GM12865 (cell line): ENCODE results near the gene PPARG.

Source experiments
- DNase-seq: peaks from one replicate; pipeline ENCODE4 v3.0.0; 2010; ENCODE audit warnings: low read depth
- H3K4me3 ChIP-seq: 2 replicates; pipeline ENCODE4 v1.5.1; 2011; ENCODE audit warnings: mild to moderate bottlenecking, low read depth, low read length, control low read depth
- CTCF ChIP-seq: IDR thresholded peaks from 2 replicates; pipeline ENCODE4 v1.5.1; 2011; ENCODE audit warnings: low read length, control low read depth, low read depth, inconsistent platforms; ENCODE audit not compliant: insufficient read depth; ENCODE audit errors: missing control alignments

PPARG gene

GRCh38 chr3:12370758-12371157, 81.9 kb downstream of the PPARG start:
- no peak for TF ChIP-seq CTCF
- H3K4me3 ChIP-seq, result no peak overlapping the region
- DNase-seq, result no peak

GRCh38 chr3:12371525-12372140, 82.8 kb downstream of the PPARG start:
- no peak overlapping the region for H3K4me3 ChIP-seq
- DNase-seq, result no peak
- no peak for TF ChIP-seq CTCF

- TF ChIP-seq CTCF, result no peak
- H3K4me3 ChIP-seq, result no peak overlapping the region
- no peak for DNase-seq
These were observed 83.9 kb downstream of the PPARG start for GRCh38 chr3:12372741-12373280.

GRCh38 chr3:12375572-12375971, 86.7 kb downstream of the PPARG start:
- H3K4me3 ChIP-seq, result no peak overlapping the region
- DNase-seq, result no peak
- no peak for TF ChIP-seq CTCF

GRCh38 chr3:12379640-12380429, 91.0 kb downstream of the PPARG start:
- no peak for TF ChIP-seq CTCF
- no peak for DNase-seq
- no peak overlapping the region for H3K4me3 ChIP-seq

GRCh38 chr3:12380461-12380860, 91.6 kb downstream of the PPARG start:
- no peak overlapping the region for H3K4me3 ChIP-seq
- no peak for DNase-seq
- TF ChIP-seq CTCF, result no peak
